K562 (cell line): Measurements from ENCODE around the gene MYL11. TPM values are rescaled to one million over a fixed set of nuclear protein-coding genes. Genes with fewer than 3 reads are reported as not detected.

ENCODE experiments used
- E2F8 ChIP-seq: fragments of 450-650 bp; IDR thresholded peaks from 2 replicates; pipeline ENCODE4 v1.7.1; 2018; ENCODE audit warnings: mild to moderate bottlenecking, low read depth; ENCODE audit not compliant: partially characterized antibody
- MLX ChIP-seq, 2 experiments: fragments of 450-650 bp in 1 of 2; sonication (generic) in 1 of 2; formaldehyde crosslinking; conservative IDR thresholded peaks; 2 replicates each; pipeline versions ENCODE4 v1.4.0 to v1.8.1; 2020 to 2022; ENCODE audit warnings: mild to moderate bottlenecking in 1 of 2, missing genetic modification reagents in 1 of 2
- NRF1 ChIP-seq, 2 experiments: fragments of 450-650 bp; IDR thresholded peaks in 1 of 2; conservative IDR thresholded peaks in 1 of 2; 2 replicates each; pipeline ENCODE4 v1.6.1; 2014; ENCODE audit warnings: mild to moderate bottlenecking in 2 of 2
- RERE ChIP-seq: sonication (generic); formaldehyde crosslinking; IDR thresholded peaks from 2 replicates; pipeline ENCODE4 v1.8.0; 2023; ENCODE audit warnings: missing genetic modification reagents, mild to moderate bottlenecking, borderline replicate concordance
- SREBF1 ChIP-seq: fragments of 150-350 bp; IDR thresholded peaks from 2 replicates; pipeline ENCODE4 v1.6.1; 2014; ENCODE audit warnings: antibody characterized with exemption, low read depth, low read length, borderline replicate concordance
- THRAP3 ChIP-seq: fragments of 450-650 bp; IDR thresholded peaks from 2 replicates; pipeline ENCODE4 v1.6.1; 2016; ENCODE audit warnings: mild to moderate bottlenecking, inconsistent platforms, borderline replicate concordance
- polyA plus RNA-seq, 8 experiments: library from polyadenylated mRNA; depleted of rRNA in 4 of 8; stranded (reverse) in 5 of 8; unstranded in 3 of 8; fragments of >200 nt; fragmentation: Nextera tagmentation in 2 of 8; fragmentation: Illumina TruSeq in 1 of 8; extraction: Ambion mirVana in 2 of 8; extraction: Trizol in 1 of 8; gene quantifications; 2 replicates each; pipeline versions ENCODE4 v1.2.1 to v1.2.3, GENCODE V29; 2011 to 2014; ENCODE audit warnings: inconsistent platforms in 1 of 8, missing spikeins in 1 of 8
- total RNA-seq, 7 experiments: library from RNA; depleted of rRNA in 6 of 7; stranded (reverse); fragments of >200 nt in 6 of 7; fragmentation: Illumina TruSeq in 2 of 7; extraction: Trizol in 2 of 7; gene quantifications; 2 replicates each; pipeline versions ENCODE4 v1.2.1 to v1.2.3, GENCODE V29; 2011 to 2021; ENCODE audit warnings: low replicate concordance in 1 of 7
- TF ChIP-seq, protein P1 (sequence below): sonication (generic); formaldehyde crosslinking; IDR thresholded peaks from 2 replicates; pipeline ENCODE4 v1.8.1; 2022; ENCODE audit warnings: missing genetic modification reagents
- TF ChIP-seq, protein P2 (sequence below): fragments of 250-450 bp; sonication (Bioruptor Pico); IDR thresholded peaks from 2 replicates; pipeline ENCODE4 v1.5.0; 2021; ENCODE audit warnings: mild to moderate bottlenecking, moderate library complexity

Gene MYL11
- total and polyA plus RNA-seq, 9 of the 15 experiments (the other 6 are each of a cell fraction or from before 2014, with no cell fraction given) = 0.31 to 1.5 (median 0.73) TPM; not detected in 4

GRCh38 chr16:30377050-30377811, 2.6 kb downstream of the MYL11 start (continued):
- TF ChIP-seq RERE (CRISPR knock-in tag) = no peak
- no peak for TF ChIP-seq MLX (CRISPR knock-in tag; conservative IDR thresholded peaks at IDR 0.05)
- no peak for TF ChIP-seq E2F8
- TF ChIP-seq, protein P1, sequence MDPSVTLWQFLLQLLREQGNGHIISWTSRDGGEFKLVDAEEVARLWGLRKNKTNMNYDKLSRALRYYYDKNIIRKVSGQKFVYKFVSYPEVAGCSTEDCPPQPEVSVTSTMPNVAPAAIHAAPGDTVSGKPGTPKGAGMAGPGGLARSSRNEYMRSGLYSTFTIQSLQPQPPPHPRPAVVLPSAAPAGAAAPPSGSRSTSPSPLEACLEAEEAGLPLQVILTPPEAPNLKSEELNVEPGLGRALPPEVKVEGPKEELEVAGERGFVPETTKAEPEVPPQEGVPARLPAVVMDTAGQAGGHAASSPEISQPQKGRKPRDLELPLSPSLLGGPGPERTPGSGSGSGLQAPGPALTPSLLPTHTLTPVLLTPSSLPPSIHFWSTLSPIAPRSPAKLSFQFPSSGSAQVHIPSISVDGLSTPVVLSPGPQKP (CRISPR knock-in tag) = no peak
- no peak for TF ChIP-seq SREBF1
- 0 out of 2 replicates have a peak, but pooled peaks have one; percentile 3 for TF ChIP-seq THRAP3
- no peak for TF ChIP-seq NRF1 (conservative IDR thresholded peaks at IDR 0.05 in 1 of 2, IDR thresholded peaks at IDR 0.05 in 1 of 2)
- TF ChIP-seq, protein P2, sequence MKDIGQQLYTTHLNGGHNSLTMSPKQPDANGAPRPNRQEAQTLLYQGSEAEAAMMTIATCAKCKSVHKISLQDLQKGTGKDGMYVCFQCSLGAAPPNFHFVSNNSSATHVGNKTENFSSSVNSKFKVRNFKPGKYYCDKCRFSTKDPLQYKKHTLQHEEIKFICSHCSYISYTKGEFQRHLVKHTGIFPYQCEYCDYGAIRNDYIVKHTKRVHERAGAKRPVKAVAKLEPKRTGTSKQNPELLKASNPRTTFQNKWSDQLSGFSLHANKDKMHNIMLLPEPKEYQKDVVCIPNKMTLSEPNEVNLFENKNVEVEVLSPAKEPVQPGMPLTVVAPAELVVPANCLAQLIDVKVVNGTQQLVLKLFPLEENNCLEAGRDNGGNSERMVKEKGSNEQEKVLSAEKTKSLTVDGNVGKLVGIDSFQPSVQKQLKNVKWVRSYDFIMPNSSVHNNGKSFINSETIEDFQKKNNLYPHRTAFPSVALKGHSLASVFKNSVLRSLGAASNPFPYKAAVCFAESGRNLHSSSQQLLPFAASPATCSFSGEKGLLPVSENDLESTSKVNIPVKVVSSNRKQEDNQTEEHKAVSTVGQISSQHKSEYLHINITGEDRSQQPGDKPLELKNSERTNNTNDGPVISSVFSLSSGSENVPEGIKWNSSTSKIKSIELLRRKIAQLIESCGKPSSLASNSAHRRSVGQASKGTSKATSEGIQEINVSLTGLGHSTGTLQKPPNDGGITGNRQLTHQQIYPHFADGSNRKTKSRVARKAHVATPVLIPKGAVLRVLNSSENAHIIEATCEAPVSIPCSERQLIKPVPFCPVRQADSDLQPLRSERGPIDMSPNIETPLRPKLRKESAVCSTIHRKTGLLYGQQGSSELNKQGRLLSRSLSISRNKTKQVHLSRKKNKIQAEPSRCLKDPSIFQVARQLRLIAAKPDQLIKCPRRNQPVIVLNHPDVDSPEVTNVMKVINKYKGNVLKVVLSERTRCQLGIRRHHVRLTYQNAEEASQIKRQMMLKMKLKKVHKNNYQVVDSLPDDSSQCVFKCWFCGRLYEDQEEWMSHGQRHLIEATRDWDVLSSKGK (CRISPR knock-in tag) = no peak
